Cortex of kidney (tissue), 1 donor: ENCODE results near the gene S100A11.

ENCODE experiments used
- DNase-seq: peaks from one replicate; lab custom pipeline; 2025; lab: John Stamatoyannopoulos, UW

The S100A11 gene

GRCh38 chr1:152039461-152039860, 2.7 kb upstream of the S100A11 start:
- no peak for DNase-seq

DNA sequence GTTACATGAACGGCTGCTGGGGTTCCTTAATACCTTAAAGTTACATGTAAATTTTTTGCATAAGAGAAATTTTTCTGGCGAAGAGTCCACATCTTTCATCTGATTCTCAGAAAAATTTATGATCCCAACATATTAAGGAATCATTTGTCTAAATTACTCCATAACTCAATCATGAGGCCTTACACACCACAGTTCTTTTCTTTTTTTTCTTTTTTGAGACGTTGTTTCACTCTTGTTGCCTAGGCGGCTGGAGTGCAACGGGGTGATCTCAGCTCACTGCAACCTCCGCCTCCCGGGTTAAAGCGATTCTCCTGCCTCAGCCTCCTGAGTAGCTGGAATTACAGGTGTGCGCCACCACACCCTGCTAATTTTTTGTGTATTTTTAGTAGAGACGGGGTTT, 2.1 kb upstream of the S100A11 start:
- no peak for DNase-seq

DNA sequence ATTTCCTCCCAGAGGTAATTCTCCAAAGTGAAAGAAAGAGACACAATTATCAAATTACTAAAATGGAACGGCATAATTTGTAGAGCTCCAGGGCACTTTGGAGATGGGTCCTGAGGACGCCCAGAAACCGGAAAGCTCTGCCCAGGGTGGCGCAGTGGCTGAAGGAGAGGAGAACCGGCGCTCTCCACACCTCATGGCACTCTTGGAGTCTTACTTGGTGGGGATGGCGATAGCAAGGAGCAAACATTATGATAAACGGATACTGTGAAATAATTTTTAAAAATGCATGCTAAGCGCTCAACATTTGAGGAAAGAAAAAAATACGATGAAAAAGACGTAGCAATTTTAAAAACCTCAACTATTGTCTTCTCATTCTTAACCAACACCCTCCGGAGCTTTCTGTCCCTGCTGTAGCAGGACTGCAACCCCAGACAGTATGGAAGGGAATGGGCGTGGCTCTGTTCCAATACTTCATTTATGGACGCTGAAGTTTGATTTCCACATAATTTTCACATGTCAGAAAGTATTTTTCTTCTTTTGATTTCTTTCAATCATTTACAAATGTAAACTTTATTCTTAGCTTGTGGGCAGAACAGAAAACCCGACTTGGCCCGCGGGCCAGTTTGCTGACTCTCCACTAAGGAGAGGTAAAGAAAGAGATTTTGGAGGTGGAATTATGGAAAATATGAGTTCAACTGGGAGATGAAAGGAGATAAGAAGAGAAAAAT, 1.1 kb downstream of the S100A11 start:
- no peak for DNase-seq

DNA sequence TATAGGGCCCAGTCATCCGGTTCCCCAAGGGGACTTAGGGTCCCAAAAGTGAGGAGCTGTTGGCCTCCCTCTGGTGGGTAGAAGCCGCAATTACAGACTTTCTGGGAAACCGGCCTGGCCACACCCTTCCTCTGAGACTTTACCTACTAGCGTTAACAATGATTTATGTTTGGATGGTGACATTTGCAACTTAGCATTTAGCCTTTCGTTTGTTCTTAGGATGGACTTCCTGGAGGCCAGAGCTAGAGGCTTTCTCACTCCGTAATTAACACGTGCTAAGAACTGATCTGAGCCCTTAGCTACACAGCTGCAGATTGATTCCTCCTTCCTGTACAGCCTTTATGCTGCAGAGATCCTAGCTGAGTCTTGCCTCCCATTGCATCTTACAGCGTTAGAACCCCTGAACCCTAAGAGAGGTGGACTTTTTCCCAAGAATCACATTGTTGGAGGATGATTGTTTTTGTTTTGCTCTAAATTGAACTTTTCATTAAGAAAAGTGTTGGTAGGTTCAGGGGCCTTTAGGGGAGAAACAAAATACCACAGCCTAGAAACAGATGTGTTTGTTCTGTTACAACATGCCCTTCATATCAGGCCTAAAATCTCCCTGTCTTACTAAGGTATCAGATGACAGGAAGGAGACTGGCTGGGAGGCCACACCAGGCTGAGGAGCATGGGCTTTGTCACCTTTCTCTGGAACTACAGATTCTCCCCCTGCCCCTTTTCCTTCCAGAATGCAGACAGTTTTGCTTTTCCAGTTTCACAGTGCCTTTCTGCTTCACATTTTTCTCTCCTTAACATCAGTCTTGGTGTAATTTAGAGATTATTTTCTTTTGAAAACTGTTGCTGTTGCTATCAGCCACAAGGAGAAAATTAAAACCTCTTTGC, 1.9 kb downstream of the S100A11 start:
- no peak for DNase-seq

DNA sequence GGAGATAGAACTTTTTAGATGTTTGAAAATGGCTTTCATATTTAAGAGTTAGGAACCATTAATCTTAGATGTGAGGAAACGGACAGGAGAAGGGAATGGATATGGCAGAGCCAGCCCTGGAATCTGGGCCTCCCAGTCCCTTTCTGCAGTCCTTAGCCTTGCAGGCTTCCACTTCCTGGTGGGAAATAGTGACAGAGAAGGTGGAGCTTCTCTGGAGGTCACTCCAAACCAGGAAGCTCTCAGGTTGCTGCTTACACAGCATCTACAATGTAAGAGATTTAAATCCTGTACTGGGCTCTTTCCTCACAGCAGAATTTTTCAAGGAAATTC, 2.5 kb downstream of the S100A11 start:
- no peak for DNase-seq

GRCh38 chr1:152029929-152030211, 6.9 kb downstream of the S100A11 start:
- DNase-seq, result no peak

- no peak for DNase-seq
Observed at GRCh38 chr1:152029144-152029928, 7.5 kb downstream of the S100A11 start.

- DNase-seq, result no peak
Observed at GRCh38 chr1:152026895-152027294, 9.9 kb downstream of the S100A11 start.

- no peak for DNase-seq
Observed at GRCh38 chr1:152024223-152024622, 12.6 kb downstream of the S100A11 start.

DNA sequence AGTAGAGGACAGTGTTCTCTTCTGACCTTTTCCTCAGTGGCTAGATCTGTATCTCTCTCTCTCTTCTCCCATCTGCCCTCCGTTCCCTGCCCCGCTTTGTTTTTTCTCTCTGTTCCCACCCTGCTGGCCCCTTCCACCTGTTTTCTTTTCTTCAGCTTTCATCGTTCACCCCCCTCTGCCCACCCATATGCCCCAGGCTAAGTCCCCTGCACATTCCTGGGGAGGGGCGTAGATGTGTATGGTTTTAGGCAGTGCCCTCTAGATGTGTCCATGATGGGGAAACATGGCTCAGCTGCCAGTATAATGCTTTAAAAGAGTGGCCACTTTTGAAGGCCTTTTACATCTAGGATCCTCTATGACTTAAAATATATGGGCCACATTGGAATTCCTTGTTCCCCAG, 13.6 kb downstream of the S100A11 start:
- no peak for DNase-seq

GRCh38 chr1:152022474-152022873, 14.3 kb downstream of the S100A11 start:
- no peak for DNase-seq

DNA sequence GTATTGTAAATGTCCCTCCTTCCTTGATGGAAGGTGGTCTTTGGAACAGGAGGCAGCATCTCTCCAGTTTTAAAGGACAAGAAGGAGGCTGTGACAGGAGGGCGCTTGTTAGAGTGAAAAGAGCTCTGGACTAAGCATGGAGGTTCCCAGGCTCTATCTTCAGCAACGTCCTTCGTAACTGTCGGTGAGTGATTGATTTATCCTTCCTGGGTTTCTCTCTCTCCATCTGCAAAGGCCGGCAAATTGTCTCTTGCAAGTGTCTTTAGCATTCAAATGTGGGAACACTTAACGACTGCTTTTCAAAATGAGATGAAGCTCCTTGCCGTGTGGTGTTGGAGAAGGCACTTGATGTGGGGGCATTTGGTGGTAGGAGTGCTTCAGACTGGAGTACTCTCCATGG, 15.2 kb downstream of the S100A11 start:
- no peak for DNase-seq

DNA sequence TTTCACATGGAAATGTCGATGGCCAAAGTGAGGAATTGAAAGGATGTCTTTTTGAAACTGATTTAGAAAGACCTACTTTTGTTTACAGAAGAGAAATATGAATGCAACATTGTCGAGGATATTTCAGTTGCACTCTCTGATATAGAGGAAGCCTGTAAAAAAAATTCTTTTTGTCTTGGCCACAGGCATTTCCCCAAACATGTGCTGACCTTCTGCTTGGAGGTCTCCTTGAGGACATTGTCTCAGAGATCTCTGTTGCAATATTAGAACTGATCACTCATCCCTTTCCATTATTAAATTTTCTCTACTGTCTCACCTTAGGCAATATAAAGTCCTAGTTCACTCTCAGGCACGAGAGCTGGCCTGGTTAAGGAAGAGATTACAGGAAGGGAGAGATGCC, 16.0 kb downstream of the S100A11 start:
- no peak for DNase-seq

- no peak for DNase-seq
Observed at GRCh38 chr1:152018537-152018936, 18.3 kb downstream of the S100A11 start.

- DNase-seq, result no peak
Observed at GRCh38 chr1:152015766-152016165, 21.0 kb downstream of the S100A11 start.

DNA sequence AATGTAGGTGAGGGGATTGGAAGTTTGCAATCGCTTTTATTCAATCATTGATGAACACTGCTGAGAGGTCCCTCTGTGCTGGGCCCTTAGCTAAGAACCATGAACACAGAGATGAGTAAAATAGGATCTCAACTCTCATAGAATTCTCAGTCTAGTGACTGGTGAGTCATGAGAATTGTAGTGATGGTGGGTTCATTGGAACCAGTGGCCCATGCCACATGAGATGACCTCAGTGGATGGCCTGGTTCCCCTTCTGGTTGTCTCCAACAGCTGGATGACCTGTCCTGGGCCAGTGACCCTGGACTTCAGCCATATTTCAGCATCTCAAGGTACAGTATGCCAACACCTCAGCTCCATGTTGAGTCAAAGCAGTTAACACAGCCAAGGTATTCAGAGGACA, 21.9 kb downstream of the S100A11 start:
- DNase-seq, result no peak

GRCh38 chr1:152013664-152014237, 23.1 kb downstream of the S100A11 start:
- DNase-seq, result no peak

- no peak for DNase-seq
Observed at GRCh38 chr1:152009691-152010090, 27.1 kb downstream of the S100A11 start.

DNA sequence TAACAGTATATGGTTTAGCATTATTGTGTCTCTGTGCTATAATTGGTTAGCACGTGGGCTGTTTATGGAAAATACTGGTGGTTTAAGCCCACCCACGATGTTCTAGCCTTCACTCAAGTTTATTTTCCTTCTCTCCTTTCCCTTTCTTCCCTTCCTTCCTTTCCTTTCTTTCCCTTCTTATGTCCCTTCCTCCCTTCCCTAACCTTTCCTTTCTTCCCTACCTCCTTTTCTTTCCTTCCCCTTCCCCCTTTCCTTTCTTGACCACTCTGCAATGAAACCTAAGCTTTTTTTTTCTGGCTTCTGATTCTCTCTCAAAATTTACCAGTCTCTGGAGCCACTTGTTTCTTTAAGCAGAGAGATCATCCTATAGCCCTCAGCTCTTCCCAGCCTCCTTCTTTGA, 29.8 kb downstream of the S100A11 start:
- no peak for DNase-seq

DNA sequence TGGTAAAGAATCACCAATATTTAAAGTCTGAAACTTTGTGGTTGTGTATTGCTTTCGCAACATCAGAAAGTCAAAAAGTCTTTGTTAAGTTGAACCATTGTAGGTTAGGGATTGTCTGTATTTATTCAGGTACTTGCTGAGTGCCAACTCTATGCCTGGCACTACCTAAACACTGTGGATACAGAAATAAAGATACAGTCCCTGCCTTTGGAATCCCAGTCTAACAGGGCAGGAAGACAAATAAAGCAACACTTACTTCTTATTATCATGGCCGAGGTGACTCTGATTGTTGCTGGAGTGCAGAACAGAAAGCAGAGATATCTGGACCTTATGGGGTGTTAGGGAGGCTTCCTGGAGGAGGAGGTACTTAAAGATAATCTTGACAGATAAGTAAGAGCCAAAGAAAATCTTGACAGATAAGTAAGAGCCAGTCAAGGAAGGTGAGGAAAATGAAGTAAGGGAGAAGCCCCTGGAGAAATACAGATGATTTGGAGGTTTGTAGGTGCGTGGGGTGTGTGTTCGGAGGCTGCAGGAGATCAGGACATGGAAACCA, 31.4 kb downstream of the S100A11 start:
- DNase-seq, result no peak

GRCh38 chr1:152003846-152004442, 32.9 kb downstream of the S100A11 start:
- DNase-seq, result no peak

- no peak for DNase-seq
Observed at GRCh38 chr1:152002960-152003359, 33.8 kb downstream of the S100A11 start.
